Adrenal gland (tissue), 5 donors: ENCODE data around the gene DDX47.

Experiments used
- CTCF ChIP-seq, 6 experiments: fragments of 450-650 bp in 4 of 6; fragments of 200-600 bp in 2 of 6; sonication (generic) in 1 of 6; IDR thresholded peaks; 1 replicate in 5 of 6; 2 replicates in 1 of 6; pipeline versions ENCODE4 v1.5.1 to v1.8.0; 2016 to 2021; ENCODE audit warnings: antibody characterized with exemption in 6 of 6, mild to moderate bottlenecking in 2 of 6, moderate library complexity in 1 of 6
- POLR2A ChIP-seq, 2 donors: fragments of 450-650 bp; IDR thresholded peaks; one replicate each; pipeline ENCODE4 v1.6.1; 2017; ENCODE audit warnings: antibody characterized with exemption in 2 of 2, mild to moderate bottlenecking in 2 of 2, moderate library complexity in 1 of 2
- donor health status: DM: no; HTN: no; CAD: no.

- TF ChIP-seq CTCF (IDR thresholded peaks at IDR 0.05) (no peak), POLR2A (IDR thresholded peaks at IDR 0.05) (no peak)
Observed at GRCh38 chr12:12776261-12776660, 36.9 kb upstream of the DDX47 start.
